ENCODE measurements around the gene MAP7. TPM values are rescaled to one million over a fixed set of nuclear protein-coding genes. Genes with fewer than 3 reads are reported as not detected.
A peak's percentile ranks its signal among the peaks of the same experiment; 100 is the strongest.

Gene MAP7
- total and polyA plus RNA-seq, 2 experiments from 2014 or later: 44.7 to 49.2 TPM

DNA sequence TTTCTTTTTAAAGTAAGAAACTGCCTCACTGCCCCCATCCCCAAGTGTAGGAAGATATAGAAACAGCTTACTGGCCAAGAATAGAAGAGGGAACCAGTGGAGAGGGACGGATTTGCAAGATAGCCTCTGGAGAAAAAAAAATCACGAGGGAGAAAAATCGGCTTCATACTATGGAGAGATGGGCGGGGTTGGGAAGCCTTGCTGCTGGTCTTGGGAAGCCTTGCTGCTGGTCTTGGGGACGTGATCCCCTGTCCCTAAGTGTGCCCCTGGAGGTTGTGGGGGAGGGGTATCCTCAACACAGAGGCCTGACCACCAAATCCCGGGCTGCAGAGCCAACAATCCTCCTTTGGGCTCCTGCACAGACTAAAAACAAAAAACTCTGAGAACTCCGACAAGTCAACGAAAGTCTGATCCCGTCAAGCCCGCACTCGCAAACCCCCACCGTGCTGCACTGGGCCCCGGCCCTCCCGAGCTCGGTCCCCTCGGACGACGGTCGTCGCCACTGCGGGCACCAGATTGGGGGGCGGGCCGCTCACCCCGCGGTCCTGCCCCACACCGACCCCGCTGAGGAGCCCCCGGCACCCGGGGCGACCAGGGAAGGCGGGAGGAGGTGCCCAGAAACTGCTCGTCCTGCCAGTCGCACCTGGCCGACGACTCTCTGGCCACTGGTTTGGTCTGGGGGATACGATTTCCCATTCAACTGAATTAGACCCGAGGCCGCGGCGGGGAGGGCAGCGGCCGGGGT is 750 bp downstream of the MAP7 start (continued):
- TF ChIP-seq ZNF114 (CRISPR knock-in tag; IDR thresholded peaks at IDR 0.05) (no peak), REST (IDR thresholded peaks at IDR 0.05; ENCODE audit: unreplicated experiment) (no peak), EZH2 (IDR thresholded peaks at IDR 0.05; ENCODE audit: low read depth, unreplicated experiment) (no peak), POLR2AphosphoS5 (IDR thresholded peaks at IDR 0.05; ENCODE audit: low read depth) (no peak), JUNB (IDR thresholded peaks at IDR 0.05; ENCODE audit: unreplicated experiment) (no peak), EZH2phosphoT487 (IDR thresholded peaks at IDR 0.05; ENCODE audit: unreplicated experiment) (no peak)
- TF ChIP-seq, protein P1, sequence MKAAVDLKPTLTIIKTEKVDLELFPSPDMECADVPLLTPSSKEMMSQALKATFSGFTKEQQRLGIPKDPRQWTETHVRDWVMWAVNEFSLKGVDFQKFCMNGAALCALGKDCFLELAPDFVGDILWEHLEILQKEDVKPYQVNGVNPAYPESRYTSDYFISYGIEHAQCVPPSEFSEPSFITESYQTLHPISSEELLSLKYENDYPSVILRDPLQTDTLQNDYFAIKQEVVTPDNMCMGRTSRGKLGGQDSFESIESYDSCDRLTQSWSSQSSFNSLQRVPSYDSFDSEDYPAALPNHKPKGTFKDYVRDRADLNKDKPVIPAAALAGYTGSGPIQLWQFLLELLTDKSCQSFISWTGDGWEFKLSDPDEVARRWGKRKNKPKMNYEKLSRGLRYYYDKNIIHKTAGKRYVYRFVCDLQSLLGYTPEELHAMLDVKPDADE (IDR thresholded peaks at IDR 0.05): no peak

GRCh38 chr6:136548582-136549299 is 1.5 kb downstream of the MAP7 start:
- Histone ChIP-seq H3F3A (replicated peaks; ENCODE audit: low read depth) (0 out of 2 replicates have a peak, but pooled peaks cover 6% of the 10 kb centered on the region), H3K27me3 (ENCODE audit: insufficient read depth) (peaks cover 28% of the 10 kb centered on the region), H4K20me1 (replicated peaks; ENCODE audit: insufficient read depth) (peaks cover 4% of the 10 kb centered on the region), H3K36me3 (ENCODE audit: insufficient read depth) (no peaks in the 10 kb centered on the region), H3K4me1 (ENCODE audit: insufficient read depth) (peaks cover 49% of the 10 kb centered on the region), H3K27ac (ENCODE audit: low read depth) (no peak overlapping the region), H3K9me2 (ENCODE audit: insufficient read depth) (no peaks in the 10 kb centered on the region), H3K79me2 (replicated peaks; ENCODE audit: insufficient read depth) (peaks cover 59% of the 10 kb centered on the region), H3K4me2 (peak overlapping the region; percentile 95), H3K4me3 (peak overlapping the region; percentile 93), H2AFZ (peak overlapping the region; percentile 25)
- Mint-ChIP-seq H3K27me3 (ENCODE audit: insufficient read depth, low read depth, poor library complexity) (peaks cover 9% of the 10 kb centered on the region), H3K9me3 (no peaks in the 10 kb centered on the region), H3K36me3 (ENCODE audit: low read depth) (no peaks in the 10 kb centered on the region; the same call in 2 of the 3 replicates), H3K4me3 (peak overlapping the region; percentile 88), H3K4me1 (peaks cover 49% of the 10 kb centered on the region), H3K27ac (0 out of 2 replicates have a peak overlapping the region, but pooled peaks have one; percentile 91)
- DNase-seq (ENCODE audit: low spot score) (no peak), ATAC-seq (no peak)
- TF ChIP-seq EZH2phosphoT487 (IDR thresholded peaks at IDR 0.05; ENCODE audit: unreplicated experiment) (no peak), ZNF331 (CRISPR knock-in tag; IDR thresholded peaks at IDR 0.05; ENCODE audit: low read depth) (no peak), REST (IDR thresholded peaks at IDR 0.05; ENCODE audit: unreplicated experiment) (no peak), NANOG (IDR thresholded peaks at IDR 0.05; ENCODE audit: borderline replicate concordance) (no peak), STAT1 (IDR thresholded peaks at IDR 0.05; ENCODE audit: unreplicated experiment) (no peak), EZH2 (IDR thresholded peaks at IDR 0.05; ENCODE audit: low read depth, unreplicated experiment) (no peak)
